HUES64 (cell line): ENCODE measurements around the gene IL17RD.
A peak's percentile ranks its signal among the peaks of the same experiment; 100 is the strongest.

ENCODE experiments used
- H3K27ac ChIP-seq: 2 replicates; pipeline ENCODE4 v1.7.0; 2013; ENCODE audit warnings: low read depth, low read length, inconsistent platforms
- H3K27me3 ChIP-seq: 2 replicates; pipeline ENCODE4 v1.6.1; 2013; ENCODE audit warnings: mild to moderate bottlenecking, low read length; ENCODE audit not compliant: insufficient read depth
- H3K36me3 ChIP-seq: 2 replicates; pipeline ENCODE4 v1.6.1; 2013; ENCODE audit warnings: mild to moderate bottlenecking, low read length; ENCODE audit not compliant: insufficient read depth
- H3K4me1 ChIP-seq: 2 replicates; pipeline ENCODE4 v1.6.1; 2013; ENCODE audit warnings: mild to moderate bottlenecking, low read length, moderate library complexity; ENCODE audit not compliant: insufficient read depth
- H3K4me3 ChIP-seq: 2 replicates; pipeline ENCODE4 v1.5.1; 2013; ENCODE audit warnings: mild to moderate bottlenecking, low read length, moderate library complexity
- H3K9ac ChIP-seq: 2 replicates; pipeline ENCODE4 v1.6.1; 2013; ENCODE audit warnings: mild to moderate bottlenecking, low read depth, low read length
- H3K9me3 ChIP-seq: 2 replicates; pipeline ENCODE4 v1.6.1; 2013; ENCODE audit warnings: low read depth, low read length; ENCODE audit not compliant: insufficient read depth
- WGBS: fragments of 150-250, 120-280 bp; methylation state at CpG from one replicate; pipeline ENCODE4 v1.1.7; 2013; ENCODE audit warnings: missing lambda C conversion rate; 5-methylcytosine and 5-hydroxymethylcytosine counted together

The IL17RD gene

GRCh38 chr3:57169872-57170623, 4.9 kb upstream of the IL17RD start:
- no peaks in the 10 kb centered on the region for H3K36me3 ChIP-seq
- H3K9me3 ChIP-seq, result no peaks in the 10 kb centered on the region
- peak overlapping the region; percentile 48 for H3K4me3 ChIP-seq
- peak overlapping the region; percentile 61 for H3K9ac ChIP-seq
- 27% methylated on average over 40 of the region's 40 CpGs for WGBS
- H3K27me3 ChIP-seq, result no peaks in the 10 kb centered on the region
- H3K27ac ChIP-seq, result no peak overlapping the region
- H3K4me1 ChIP-seq, result peaks cover 23% of the 10 kb centered on the region

GRCh38 chr3:57169108-57169507, 4.0 kb upstream of the IL17RD start:
- Histone ChIP-seq H3K9ac (no peak overlapping the region), H3K27me3 (peaks cover 3% of the 10 kb centered on the region; the same call in 1 of the 2 replicates), H3K36me3 (no peaks in the 10 kb centered on the region)

GRCh38 chr3:57168151-57168550, 3.0 kb upstream of the IL17RD start:
- H3K4me3 ChIP-seq, result no peak overlapping the region
- WGBS, result 85% methylated on average over 2 of the region's 2 CpGs
- no peaks in the 10 kb centered on the region for H3K36me3 ChIP-seq
- peaks cover 9% of the 10 kb centered on the region; the same call in 1 of the 2 replicates for H3K27me3 ChIP-seq
- no peak overlapping the region for H3K9ac ChIP-seq
- no peaks in the 10 kb centered on the region for H3K9me3 ChIP-seq
- H3K4me1 ChIP-seq, result peaks cover 21% of the 10 kb centered on the region
- no peak overlapping the region for H3K27ac ChIP-seq

More at GRCh38 chr3:57169108-57169507, 4.0 kb upstream of the IL17RD start:
- Histone ChIP-seq H3K4me3 (no peak overlapping the region), H3K9me3 (no peaks in the 10 kb centered on the region), H3K4me1 (peaks cover 23% of the 10 kb centered on the region), H3K27ac (no peak overlapping the region)
- WGBS, result 89% methylated on average over 3 of the region's 3 CpGs

GRCh38 chr3:57166660-57167059, 1.5 kb upstream of the IL17RD start:
- Histone ChIP-seq H3K4me3 (no peak overlapping the region), H3K4me1 (peaks cover 36% of the 10 kb centered on the region), H3K27ac (no peak overlapping the region), H3K27me3 (peaks cover 15% of the 10 kb centered on the region), H3K9ac (no peak overlapping the region), H3K36me3 (no peaks in the 10 kb centered on the region; the same call in 1 of the 2 replicates), H3K9me3 (no peaks in the 10 kb centered on the region)
- WGBS, result 73% methylated on average over 2 of the region's 2 CpGs

- H3K4me1 ChIP-seq, result peaks cover 45% of the 10 kb centered on the region
- H3K27me3 ChIP-seq, result peaks cover 15% of the 10 kb centered on the region
- 60% methylated on average over 2 of the region's 4 CpGs for WGBS
- H3K36me3 ChIP-seq, result no peaks in the 10 kb centered on the region; the same call in 1 of the 2 replicates
- H3K4me3 ChIP-seq, result no peak overlapping the region
- no peak overlapping the region for H3K9ac ChIP-seq
- H3K27ac ChIP-seq, result no peak overlapping the region
- no peaks in the 10 kb centered on the region for H3K9me3 ChIP-seq
Observed at GRCh38 chr3:57165641-57166040, 488 bp upstream of the IL17RD start.

GRCh38 chr3:57164217-57164656, 916 bp downstream of the IL17RD start:
- Histone ChIP-seq H3K4me3 (peak overlapping the region; percentile 90), H3K36me3 (no peaks in the 10 kb centered on the region; the same call in 1 of the 2 replicates), H3K27ac (peak overlapping the region; percentile 79), H3K9ac (peak overlapping the region; percentile 90), H3K4me1 (peaks cover 51% of the 10 kb centered on the region), H3K27me3 (peaks cover 15% of the 10 kb centered on the region), H3K9me3 (no peaks in the 10 kb centered on the region)
- under 1% methylated on average over 30 of the region's 30 CpGs for WGBS

GRCh38 chr3:57163751-57164150, 1.4 kb downstream of the IL17RD start:
- 0 out of 2 replicates have a peak overlapping the region, but pooled peaks have one; percentile 6 for H3K27ac ChIP-seq
- H3K4me1 ChIP-seq, result peaks cover 54% of the 10 kb centered on the region
- H3K9ac ChIP-seq, result peak overlapping the region; percentile 90
- no peaks in the 10 kb centered on the region; the same call in 1 of the 2 replicates for H3K36me3 ChIP-seq
- peaks cover 15% of the 10 kb centered on the region for H3K27me3 ChIP-seq
- H3K4me3 ChIP-seq, result peak overlapping the region; percentile 90
- no peaks in the 10 kb centered on the region for H3K9me3 ChIP-seq
- WGBS, result 2% methylated on average over 3 of the region's 8 CpGs

- peaks cover 15% of the 10 kb centered on the region for H3K27me3 ChIP-seq
- H3K9me3 ChIP-seq, result no peaks in the 10 kb centered on the region
- H3K9ac ChIP-seq, result peak overlapping the region; percentile 33; the same call in 1 of the 2 replicates
- peak overlapping the region; percentile 90; the same call in 1 of the 2 replicates for H3K4me3 ChIP-seq
- H3K36me3 ChIP-seq, result no peaks in the 10 kb centered on the region; the same call in 1 of the 2 replicates
- H3K27ac ChIP-seq, result peak overlapping the region; percentile 87
- 71% methylated on average over 1 of the region's 1 CpG for WGBS
- peaks cover 73% of the 10 kb centered on the region for H3K4me1 ChIP-seq
Observed at GRCh38 chr3:57161915-57162314, 3.2 kb downstream of the IL17RD start.

- peaks cover 75% of the 10 kb centered on the region for H3K4me1 ChIP-seq
- 22% methylated on average over 5 of the region's 5 CpGs for WGBS
- H3K9ac ChIP-seq, result peak overlapping the region; percentile 64; the same call in 1 of the 2 replicates
- peak overlapping the region; percentile 90 for H3K4me3 ChIP-seq
- no peaks in the 10 kb centered on the region; the same call in 1 of the 2 replicates for H3K36me3 ChIP-seq
- H3K27me3 ChIP-seq, result peaks cover 15% of the 10 kb centered on the region
- H3K27ac ChIP-seq, result peak overlapping the region; percentile 87
- no peaks in the 10 kb centered on the region for H3K9me3 ChIP-seq
Observed at GRCh38 chr3:57160765-57161538, 4.2 kb downstream of the IL17RD start.

GRCh38 chr3:57160076-57160764, 4.9 kb downstream of the IL17RD start:
- Histone ChIP-seq H3K4me3 (peak overlapping the region; percentile 90), H3K9ac (peak overlapping the region; percentile 64; the same call in 1 of the 2 replicates)

More at GRCh38 chr3:57160076-57160764, 4.9 kb downstream of the IL17RD start:
- H3K36me3 ChIP-seq, result no peaks in the 10 kb centered on the region; the same call in 1 of the 2 replicates
- 12% methylated on average over 8 of the region's 8 CpGs for WGBS
- peak overlapping the region; percentile 87 for H3K27ac ChIP-seq
- H3K9me3 ChIP-seq, result no peaks in the 10 kb centered on the region
- peaks cover 15% of the 10 kb centered on the region for H3K27me3 ChIP-seq
- peaks cover 73% of the 10 kb centered on the region for H3K4me1 ChIP-seq
